Right cardiac atrium (tissue), 5 donors: ENCODE results near the gene XXYLT1. TPM values are rescaled to one million over a fixed set of nuclear protein-coding genes. Genes with fewer than 3 reads are reported as not detected.
A peak's percentile ranks its signal among the peaks of the same experiment; 100 is the strongest.

Experiments
- ATAC-seq, 2 donors: fragments of 200-7000 bp; cut with Tn5 transposase; one replicate each; pipeline versions ENCODE4 v1.8.0 to v1.9.1; 2020; ENCODE audit warnings: moderate library complexity in 2 of 2, mild to moderate bottlenecking in 1 of 2
- DNase-seq, 3 donors: peaks; one replicate each; pipeline ENCODE4 v3.0.0-alpha.2; 2020
- H3K27ac ChIP-seq: one replicate; pipeline ENCODE4 v1.5.1; 2013; ENCODE audit warnings: mild to moderate bottlenecking, low read length, control low read depth, moderate library complexity
- H3K27me3 ChIP-seq: one replicate; pipeline ENCODE4 v1.6.1; 2013; ENCODE audit not compliant: control insufficient read depth, insufficient read depth
- H3K4me1 ChIP-seq: one replicate; pipeline ENCODE4 v1.6.1; 2013; ENCODE audit warnings: low read length; ENCODE audit not compliant: control insufficient read depth, insufficient read depth
- H3K4me3 ChIP-seq: one replicate; pipeline ENCODE4 v1.5.1; 2013; ENCODE audit warnings: low read length, control low read depth
- H3K9me3 ChIP-seq: one replicate; pipeline ENCODE4 v1.6.1; 2013; ENCODE audit warnings: low read length; ENCODE audit not compliant: control insufficient read depth
- WGBS: extraction: QIAGEN DNeasy Blood & Tissue Kit; methylation state at CpG from one replicate; pipeline ENCODE4 v1.1.7; 2013; 5-methylcytosine and 5-hydroxymethylcytosine counted together
- intact Hi-C, 4 donors: fragments of 100-400 bp; cut with DNase I; formaldehyde crosslinking; loops; one replicate each; pipeline versions ENCODE4 v1.11.0 to v1.14.0; 2022 to 2023
- polyA plus RNA-seq: library from polyadenylated mRNA; stranded (reverse); fragments of 200-250 nt; gene quantifications from one replicate; pipeline ENCODE4 v1.2.3, GENCODE V29; 2013
- total RNA-seq, 4 donors: library from RNA; stranded (reverse); fragmentation: NEBNext Ultra II Directional; extraction: Animal tissue kit (Norgen Biotek cat#: 25700); gene quantifications; one replicate each; pipeline ENCODE4 v1.2.1, GENCODE V29; 2021
- donor health status: healthy with polysubstance abuse.
- donor health status: DM: no; HTN: yes; CAD: no.
- donor health status: DM: no; HTN: no; CAD: no.
- donor health status: DM: no; HTN: yes; CAD: no; lungs with severe emphysema.
- donor health status: DM: yes; HTN: yes; CAD: no.

The XXYLT1 gene
- total and polyA plus RNA-seq, 5 donors = 3.3 to 6.2 (median 4.3) TPM

DNA sequence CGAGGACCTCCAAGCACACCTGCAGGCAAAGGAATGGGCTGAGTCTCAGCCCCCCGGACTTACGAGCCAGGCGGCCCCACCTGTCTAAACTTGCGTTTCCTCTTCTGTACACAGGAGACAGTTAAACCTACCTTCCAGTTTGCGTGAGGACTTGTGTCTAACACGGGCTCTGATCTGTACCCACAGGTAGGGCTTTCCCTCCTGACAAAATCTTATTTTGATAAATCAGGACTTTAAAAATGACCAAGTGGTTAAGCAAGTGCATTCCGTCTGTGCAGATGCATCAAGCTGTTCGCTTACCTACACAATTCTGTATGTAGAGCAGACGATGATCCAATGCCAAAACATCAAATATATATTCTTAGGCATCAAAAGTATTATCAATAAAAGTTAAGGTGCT, 238.0 kb downstream of the XXYLT1 start:
- no peak for ATAC-seq
- intact Hi-C loops = no loop called here
- WGBS = 95% methylated on average over 10 of the region's 10 CpGs

DNA sequence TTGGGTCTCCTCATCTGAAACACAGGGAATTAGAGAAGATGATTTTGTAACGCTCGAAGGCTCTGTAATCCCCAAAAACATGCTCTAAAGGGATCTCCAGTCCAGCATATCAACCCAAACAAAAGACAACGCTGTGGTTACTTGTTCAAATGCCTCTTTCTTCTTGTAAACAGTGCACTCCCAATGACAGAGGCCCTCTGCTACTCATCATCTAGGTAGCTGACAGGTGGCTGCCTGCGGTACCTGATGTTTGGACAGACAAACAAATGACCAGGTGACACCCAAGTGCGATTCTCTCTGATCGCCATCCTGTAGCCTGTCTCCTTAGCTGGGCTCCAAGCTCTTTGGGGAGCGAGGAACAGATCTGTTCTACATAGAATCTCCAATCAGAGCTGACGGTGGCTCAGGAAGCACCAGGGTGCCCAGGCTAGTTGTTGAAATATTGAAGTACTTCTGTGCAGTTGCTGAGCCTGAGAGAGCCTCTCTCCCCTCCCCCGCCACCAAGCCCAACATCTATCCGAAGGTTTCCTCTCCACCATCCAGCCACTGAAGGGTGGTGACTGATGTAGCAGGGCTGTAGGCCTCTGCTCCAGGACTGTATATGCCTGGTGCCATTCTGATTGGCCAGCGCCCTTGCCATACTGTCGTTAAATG, 238.7 kb downstream of the XXYLT1 start:
- no peak for ATAC-seq
- no peak for DNase-seq
- Histone ChIP-seq H3K4me3 (no peak overlapping the region), H3K27me3 (no peaks in the 10 kb centered on the region), H3K4me1 (peaks cover 3% of the 10 kb centered on the region), H3K9me3 (no peaks in the 10 kb centered on the region), H3K27ac (peak overlapping the region; percentile 50)
- intact Hi-C loops = no loop called here
- 78% methylated on average over 12 of the region's 12 CpGs for WGBS

More for the DNA sequence above, 238.0 kb downstream of the XXYLT1 start:
- H3K4me3 ChIP-seq = no peak overlapping the region
- no peak for DNase-seq
- no peaks in the 10 kb centered on the region for H3K27me3 ChIP-seq
- peaks cover 3% of the 10 kb centered on the region for H3K4me1 ChIP-seq
- no peak overlapping the region for H3K27ac ChIP-seq
- H3K9me3 ChIP-seq = no peaks in the 10 kb centered on the region

DNA sequence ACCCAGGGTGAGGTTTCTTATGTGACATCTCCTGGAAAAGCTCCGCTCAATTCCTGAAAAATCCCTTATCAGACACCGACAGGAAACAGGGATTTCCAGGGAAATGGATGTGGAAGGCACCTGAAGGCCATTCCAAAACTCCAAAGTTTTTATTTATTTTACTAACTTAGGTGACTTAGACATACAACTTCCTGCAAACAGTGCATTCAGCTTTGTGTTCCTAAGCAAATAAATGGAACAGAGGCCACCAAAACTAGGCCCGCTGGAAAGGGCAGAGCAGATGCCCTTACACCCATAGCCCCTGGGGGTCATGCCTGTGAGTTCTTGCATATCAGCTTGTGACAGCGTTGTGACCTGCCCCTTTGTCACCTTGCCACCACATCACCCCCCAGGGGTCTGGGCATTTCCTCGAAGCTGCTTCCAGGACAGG, 239.4 kb downstream of the XXYLT1 start:
- DNase-seq = no peak
- no peaks in the 10 kb centered on the region for H3K27me3 ChIP-seq
- H3K4me1 ChIP-seq = peaks cover 3% of the 10 kb centered on the region
- H3K27ac ChIP-seq = peak overlapping the region; percentile 50
- intact Hi-C loops = no loop called here
- H3K9me3 ChIP-seq = no peaks in the 10 kb centered on the region
- no peak for ATAC-seq
- WGBS = 58% methylated on average over 5 of the region's 5 CpGs
- H3K4me3 ChIP-seq = no peak overlapping the region

DNA sequence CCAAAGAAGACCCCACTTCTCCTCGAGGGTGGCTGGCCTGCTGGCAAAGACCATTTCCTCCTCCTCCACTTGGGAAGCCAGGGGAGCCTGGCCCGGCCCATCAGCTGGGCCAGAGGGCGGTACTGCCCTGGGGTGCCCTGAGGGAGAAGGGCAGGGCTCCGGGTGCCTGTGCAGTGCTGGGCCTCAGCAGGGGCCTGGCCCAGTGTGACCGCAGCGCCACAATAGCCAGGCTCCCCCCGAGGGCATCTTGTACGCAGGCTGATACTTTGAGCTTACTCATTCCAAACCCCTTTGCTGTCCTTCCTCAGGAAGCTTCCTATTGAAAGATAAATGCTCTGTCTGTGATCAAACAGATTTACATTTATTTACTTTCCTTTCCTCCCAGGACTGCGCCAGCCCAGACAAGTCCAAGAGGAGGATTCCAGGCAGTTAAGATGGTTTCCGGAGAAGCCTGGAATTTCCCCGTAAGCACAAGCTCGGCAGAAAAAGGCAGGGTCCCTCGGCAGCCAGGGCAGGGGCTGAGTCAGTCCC, 240.1 kb downstream of the XXYLT1 start:
- ATAC-seq (peak; percentile 58 to 75), DNase-seq (peak; percentile 43 to 69 (median 61))
- peaks cover 3% of the 10 kb centered on the region for H3K4me1 ChIP-seq
- no peaks in the 10 kb centered on the region for H3K27me3 ChIP-seq
- H3K27ac ChIP-seq = peak overlapping the region; percentile 40
- 62% methylated on average over 13 of the region's 13 CpGs for WGBS
- no peak overlapping the region for H3K4me3 ChIP-seq
- H3K9me3 ChIP-seq = no peaks in the 10 kb centered on the region
- intact Hi-C loops = no loop called here

DNA sequence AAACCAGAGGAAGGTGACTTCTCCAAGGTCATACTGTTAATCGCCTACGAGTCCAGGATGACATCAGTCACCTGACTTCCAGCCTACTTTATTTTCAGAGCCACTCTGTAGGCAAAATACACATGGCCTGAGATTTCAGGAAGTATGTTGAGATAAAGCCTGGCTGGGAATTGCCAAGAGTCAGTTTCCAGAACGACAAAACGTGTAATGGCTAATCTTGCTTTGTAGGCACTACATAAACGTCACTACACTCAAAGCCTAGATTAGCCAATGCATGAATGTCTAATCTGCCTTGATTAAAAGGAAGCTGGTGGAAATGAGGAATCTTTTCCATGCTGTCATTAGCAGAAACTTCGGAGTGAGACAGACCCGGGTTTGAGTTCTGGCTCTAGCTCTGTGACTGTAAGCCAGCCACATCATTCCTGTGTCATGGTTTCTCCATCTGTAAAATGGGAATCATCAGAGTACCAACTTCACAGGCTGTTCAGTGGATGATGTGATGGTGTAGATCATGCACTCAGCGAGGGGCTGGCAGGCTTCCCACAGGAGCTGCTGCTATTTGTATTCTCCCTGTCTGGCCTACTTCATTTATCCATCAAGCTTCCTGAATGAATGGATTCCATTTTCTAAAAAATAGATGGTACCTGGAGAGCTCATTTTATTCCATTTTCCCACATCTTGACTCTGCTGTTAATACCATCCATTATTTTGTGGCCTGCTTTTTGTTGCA, 241.9 kb downstream of the XXYLT1 start:
- no peaks in the 10 kb centered on the region for H3K9me3 ChIP-seq
- ATAC-seq (peak; percentile 49 to 81), DNase-seq (no peak)
- 35% methylated on average over 8 of the region's 8 CpGs for WGBS
- no peak overlapping the region for H3K4me3 ChIP-seq
- H3K4me1 ChIP-seq = peaks cover 3% of the 10 kb centered on the region
- intact Hi-C loops = no loop called here
- H3K27me3 ChIP-seq = no peaks in the 10 kb centered on the region
- H3K27ac ChIP-seq = no peak overlapping the region

DNA sequence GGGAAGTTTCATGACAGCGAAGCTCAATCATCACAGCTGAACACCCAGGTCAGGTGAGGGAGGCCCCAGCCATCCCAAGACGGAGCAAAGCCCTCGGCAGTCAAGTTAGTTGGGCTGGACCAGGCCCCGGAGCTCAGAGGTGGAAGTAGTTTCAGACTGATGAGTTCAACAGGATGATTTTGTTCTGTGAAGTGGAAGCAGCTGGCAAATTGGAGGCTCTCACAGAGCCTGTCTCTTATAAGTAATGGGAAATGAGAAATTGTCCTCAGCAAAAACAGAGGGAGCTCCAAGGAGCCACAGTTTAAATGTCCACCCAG, 245.1 kb downstream of the XXYLT1 start:
- H3K27me3 ChIP-seq = no peaks in the 10 kb centered on the region
- ATAC-seq (no peak), DNase-seq (no peak)
- no peaks in the 10 kb centered on the region for H3K9me3 ChIP-seq
- no peak overlapping the region for H3K4me3 ChIP-seq
- 93% methylated on average over 4 of the region's 4 CpGs for WGBS
- intact Hi-C loops = no loop called here
- H3K27ac ChIP-seq = no peak overlapping the region
- H3K4me1 ChIP-seq = no peaks in the 10 kb centered on the region

DNA sequence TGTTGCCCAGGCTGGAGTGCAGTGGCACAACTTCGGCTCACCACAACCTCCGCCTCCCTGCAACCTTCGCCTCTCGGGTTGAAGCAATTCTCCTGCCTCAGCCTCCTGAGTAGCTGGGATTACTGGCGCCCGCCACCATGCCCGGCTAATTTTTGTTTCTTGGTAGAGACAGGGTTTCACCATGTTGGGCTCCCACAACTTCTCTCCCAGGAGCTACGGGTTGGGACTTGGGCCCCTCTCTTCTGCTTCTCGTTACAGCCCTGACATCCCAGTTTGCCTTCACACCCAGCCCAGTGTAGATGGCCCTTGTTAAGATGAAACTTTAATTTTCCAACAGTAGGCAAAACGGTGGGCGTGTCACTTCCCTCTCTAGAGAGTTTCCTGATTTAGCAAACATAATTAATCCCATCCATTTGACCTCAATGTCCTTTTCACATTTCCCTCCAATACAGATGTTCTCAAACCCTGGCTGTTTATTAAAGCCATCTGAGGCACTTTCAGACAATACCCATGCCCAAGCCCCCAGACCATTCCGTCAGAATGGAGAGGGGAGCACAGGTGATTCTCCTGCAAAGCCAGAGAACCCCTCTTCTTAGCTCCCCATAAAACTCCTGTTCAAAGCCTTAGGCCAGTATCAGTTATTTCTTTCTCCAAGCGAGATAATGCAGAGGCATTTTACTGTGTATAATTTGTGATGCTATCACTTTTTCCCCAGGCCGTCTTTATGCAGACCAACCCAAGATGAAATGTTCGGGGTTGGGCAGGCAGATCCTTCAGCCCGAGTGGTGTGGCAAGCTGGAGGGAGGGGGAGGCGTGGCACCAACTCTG, 245.7 kb downstream of the XXYLT1 start:
- ATAC-seq (no peak), DNase-seq (no peak)
- Histone ChIP-seq H3K4me1 (no peaks in the 10 kb centered on the region), H3K4me3 (no peak overlapping the region), H3K27me3 (no peaks in the 10 kb centered on the region), H3K27ac (no peak overlapping the region), H3K9me3 (no peaks in the 10 kb centered on the region)
- intact Hi-C loops = no loop called here
- 90% methylated on average over 17 of the region's 17 CpGs for WGBS

DNA sequence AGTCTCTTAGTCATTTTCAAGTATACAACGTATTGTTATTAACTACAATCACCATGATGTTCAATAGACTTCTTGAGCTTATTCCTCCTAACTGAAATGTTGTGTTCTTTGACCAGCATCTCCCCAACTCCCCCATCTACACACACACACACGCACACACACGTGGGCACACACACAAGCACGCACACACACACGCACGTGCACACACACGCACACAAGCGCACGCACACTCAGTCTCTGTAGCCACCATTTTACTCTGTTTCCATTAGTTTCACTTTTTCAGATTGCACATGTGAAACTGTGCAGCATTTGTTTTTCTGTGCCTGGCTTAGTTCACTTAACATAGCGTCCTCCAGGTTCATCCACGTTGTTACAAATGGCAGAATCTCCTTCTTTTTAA, 247.0 kb downstream of the XXYLT1 start:
- H3K27me3 ChIP-seq = no peaks in the 10 kb centered on the region
- DNase-seq (no peak), ATAC-seq (no peak)
- WGBS = 79% methylated on average over 11 of the region's 11 CpGs
- H3K4me3 ChIP-seq = no peak overlapping the region
- no peak overlapping the region for H3K27ac ChIP-seq
- H3K9me3 ChIP-seq = no peaks in the 10 kb centered on the region
- no peaks in the 10 kb centered on the region for H3K4me1 ChIP-seq
- intact Hi-C loops = no loop called here

DNA sequence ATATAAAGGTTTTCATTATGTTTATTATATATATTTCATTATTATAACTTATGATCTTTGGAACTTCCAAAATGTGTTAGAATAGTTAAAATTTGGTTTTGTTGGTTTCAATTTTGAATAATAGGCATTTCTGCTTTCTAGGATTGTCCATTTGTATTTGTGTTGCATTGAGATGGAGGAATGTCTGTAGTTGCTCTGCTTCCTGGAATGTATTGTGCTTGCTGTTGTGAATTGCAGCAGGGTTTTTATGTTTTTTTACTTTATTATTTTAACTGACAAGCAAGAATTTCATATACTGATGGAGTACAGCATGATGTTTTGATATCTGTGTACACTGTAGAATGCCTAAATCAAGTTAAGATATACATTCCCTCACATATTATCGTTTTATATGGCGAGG, 247.4 kb downstream of the XXYLT1 start:
- Histone ChIP-seq H3K9me3 (no peaks in the 10 kb centered on the region), H3K4me3 (no peak overlapping the region), H3K4me1 (no peaks in the 10 kb centered on the region), H3K27me3 (no peaks in the 10 kb centered on the region), H3K27ac (no peak overlapping the region)
- WGBS = 35% methylated on average over 2 of the region's 2 CpGs
- ATAC-seq (no peak), DNase-seq (no peak)
- intact Hi-C loops = no loop called here

DNA sequence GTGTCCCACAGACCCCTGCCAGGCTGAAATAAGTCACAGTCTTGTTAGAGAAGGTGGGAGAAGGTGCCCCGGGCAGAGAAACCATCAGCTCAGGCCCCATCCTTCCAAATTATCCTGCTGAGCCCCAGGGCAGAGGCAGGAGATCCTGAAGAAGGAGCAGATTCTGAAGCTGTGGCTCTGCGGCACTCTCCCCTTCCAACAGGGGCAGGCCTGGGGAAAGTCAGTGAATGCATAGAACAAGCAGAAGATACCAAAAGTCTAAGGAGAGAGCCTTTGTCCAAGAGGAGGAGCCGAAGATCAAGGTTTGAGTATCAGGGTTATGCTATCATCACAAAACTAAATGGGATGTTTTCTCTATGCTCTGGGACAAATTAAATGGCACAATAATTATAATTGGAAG, 249.3 kb downstream of the XXYLT1 start:
- 85% methylated on average over 3 of the region's 3 CpGs for WGBS
- ATAC-seq = no peak

DNA sequence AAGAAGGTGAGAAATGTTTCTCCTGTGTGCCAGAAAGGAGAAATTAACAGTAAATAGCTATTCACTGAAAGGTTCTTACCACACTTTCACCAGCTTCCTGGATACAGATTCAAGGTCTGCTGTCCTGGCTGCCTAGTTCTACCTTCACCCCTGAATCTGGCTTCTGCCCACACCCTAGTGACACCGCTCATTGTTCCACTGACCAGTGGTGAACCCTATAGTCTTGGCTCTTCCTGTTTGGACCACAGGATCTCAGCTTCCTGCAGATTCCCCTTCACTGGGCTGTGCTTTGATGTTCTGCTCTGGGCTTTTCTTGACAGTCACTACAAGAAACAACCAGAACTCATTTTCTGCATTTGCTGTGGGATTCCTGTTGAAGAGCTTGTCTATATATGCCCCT, 250.0 kb downstream of the XXYLT1 start:
- DNase-seq (no peak), ATAC-seq (peak; percentile 75 to 94)
- Histone ChIP-seq H3K9me3 (no peaks in the 10 kb centered on the region), H3K4me3 (no peak overlapping the region), H3K27ac (no peak overlapping the region), H3K27me3 (no peaks in the 10 kb centered on the region), H3K4me1 (no peaks in the 10 kb centered on the region)
- 76% methylated on average over 1 of the region's 1 CpG for WGBS
- intact Hi-C loops = no loop called here

More for the DNA sequence above, 249.3 kb downstream of the XXYLT1 start:
- H3K27ac ChIP-seq = no peak overlapping the region
- no peak for DNase-seq
- H3K27me3 ChIP-seq = no peaks in the 10 kb centered on the region
- intact Hi-C loops = no loop called here
- H3K4me3 ChIP-seq = no peak overlapping the region
- no peaks in the 10 kb centered on the region for H3K9me3 ChIP-seq
- H3K4me1 ChIP-seq = no peaks in the 10 kb centered on the region
